H9 (cell line): ENCODE data around the gene SF3B3. TPM values are rescaled to one million over a fixed set of nuclear protein-coding genes. Genes with fewer than 3 reads are reported as not detected.

Experiments used
- DNase-seq: peaks from one replicate; pipeline ENCODE4 v3.0.0-alpha.2; 2017
- H2AFZ ChIP-seq: one replicate; pipeline ENCODE4 v1.6.1; 2013; ENCODE audit warnings: mild to moderate bottlenecking, low read length, control low read depth, moderate library complexity
- H2AK5ac ChIP-seq: 2 replicates; pipeline ENCODE4 v1.6.1; 2013; ENCODE audit warnings: low read length, control low read depth, mixed read lengths; ENCODE audit not compliant: insufficient read length
- H2BK120ac ChIP-seq: one replicate; pipeline ENCODE4 v1.6.1; 2013; ENCODE audit warnings: low read depth, mild to moderate bottlenecking, low read length, control low read depth, inconsistent platforms; ENCODE audit not compliant: poor library complexity, severe bottlenecking
- H2BK12ac ChIP-seq: 2 replicates; pipeline ENCODE4 v1.6.1; 2013; ENCODE audit warnings: low read length, control low read depth, mixed read lengths, low read depth; ENCODE audit not compliant: insufficient read length
- H2BK15ac ChIP-seq: 2 replicates; pipeline ENCODE4 v1.6.1; 2013; ENCODE audit warnings: low read depth, low read length, control low read depth
- H2BK20ac ChIP-seq: one replicate; pipeline ENCODE4 v1.6.1; 2013; ENCODE audit warnings: low read depth, mild to moderate bottlenecking, low read length, control low read depth, inconsistent platforms; ENCODE audit not compliant: poor library complexity, severe bottlenecking
- H2BK5ac ChIP-seq: 2 replicates; pipeline ENCODE4 v1.6.1; 2013; ENCODE audit warnings: low read length, control low read depth, mixed read lengths; ENCODE audit not compliant: insufficient read length
- H3K14ac ChIP-seq: 2 replicates; pipeline ENCODE4 v1.6.1; 2013; ENCODE audit warnings: low read length, control low read depth; ENCODE audit not compliant: insufficient read depth
- H3K18ac ChIP-seq: 2 replicates; pipeline ENCODE4 v1.6.1; 2013; ENCODE audit warnings: low read depth, mild to moderate bottlenecking, mixed read lengths, low read length, control low read depth; ENCODE audit not compliant: insufficient read length
- H3K23ac ChIP-seq: 2 replicates; pipeline ENCODE4 v1.6.1; 2013; ENCODE audit warnings: low read length, control low read depth, mixed read lengths, low read depth; ENCODE audit not compliant: insufficient read length
- H3K23me2 ChIP-seq: 2 replicates; pipeline ENCODE4 v1.6.1; 2013; ENCODE audit warnings: low read depth, mild to moderate bottlenecking, mixed read lengths, low read length, control low read depth; ENCODE audit not compliant: insufficient read length, poor library complexity, severe bottlenecking
- H3K27ac ChIP-seq: 2 replicates; pipeline ENCODE4 v1.5.1; 2013; ENCODE audit warnings: low read length, control low read depth, mixed read lengths, low read depth; ENCODE audit not compliant: insufficient read length
- H3K27me3 ChIP-seq: 2 replicates; pipeline ENCODE4 v1.6.1; 2013; ENCODE audit warnings: low read length, control low read depth, inconsistent platforms; ENCODE audit not compliant: insufficient read depth
- H3K4ac ChIP-seq: 2 replicates; pipeline ENCODE4 v1.6.1; 2013; ENCODE audit warnings: low read depth, mild to moderate bottlenecking, control low read depth, inconsistent platforms, low read length, moderate library complexity
- H3K4me1 ChIP-seq: 2 replicates; pipeline ENCODE4 v1.6.1; 2013; ENCODE audit warnings: low read length, control low read depth, inconsistent platforms; ENCODE audit not compliant: insufficient read depth
- H3K4me2 ChIP-seq: 2 replicates; pipeline ENCODE4 v1.6.1; 2013; ENCODE audit warnings: low read length, control low read depth, mixed read lengths; ENCODE audit not compliant: insufficient read length, insufficient read depth
- H3K56ac ChIP-seq: 2 replicates; pipeline ENCODE4 v1.6.1; 2013; ENCODE audit warnings: low read depth, mild to moderate bottlenecking, mixed read lengths, low read length, control low read depth; ENCODE audit not compliant: insufficient read length
- H3K79me1 ChIP-seq: 2 replicates; pipeline ENCODE4 v1.6.1; 2013; ENCODE audit warnings: low read depth, mild to moderate bottlenecking, moderate library complexity, low read length, control low read depth, inconsistent platforms; ENCODE audit not compliant: insufficient read depth, poor library complexity, severe bottlenecking
- H3K79me2 ChIP-seq: 2 replicates; pipeline ENCODE4 v1.6.1; 2013; ENCODE audit warnings: low read length, control low read depth, inconsistent platforms; ENCODE audit not compliant: insufficient read depth
- H3K9ac ChIP-seq: 2 replicates; pipeline ENCODE4 v1.6.1; 2013; ENCODE audit warnings: low read length, control low read depth, mixed read lengths; ENCODE audit not compliant: insufficient read length; ENCODE audit errors: extremely low read depth
- H3K9me3 ChIP-seq: one replicate; pipeline ENCODE4 v1.6.1; 2013; ENCODE audit warnings: low read depth, low read length, inconsistent platforms; ENCODE audit not compliant: control insufficient read depth
- H3T11ph ChIP-seq: one replicate; pipeline ENCODE4 v1.6.1; 2013; ENCODE audit warnings: mild to moderate bottlenecking, low read length, control low read depth, inconsistent platforms
- H4K20me1 ChIP-seq: one replicate; pipeline ENCODE4 v1.6.1; 2013; ENCODE audit not compliant: control insufficient read depth, insufficient read length, insufficient read depth
- H4K5ac ChIP-seq: 2 replicates; pipeline ENCODE4 v1.6.1; 2013; ENCODE audit warnings: low read depth, mild to moderate bottlenecking, mixed read lengths, low read length, control low read depth; ENCODE audit not compliant: insufficient read length
- H4K8ac ChIP-seq: replicated peaks from 2 replicates; pipeline ENCODE4 v1.6.1; 2013; ENCODE audit warnings: low read length, control low read depth, mixed read lengths, low read depth; ENCODE audit not compliant: insufficient read length
- H4K91ac ChIP-seq: 2 replicates; pipeline ENCODE4 v1.6.1; 2013; ENCODE audit warnings: low read depth, mild to moderate bottlenecking, moderate library complexity, mixed read lengths, low read length, control low read depth; ENCODE audit not compliant: insufficient read length
- H3K27ac Mint-ChIP-seq, 3 experiments: 2 replicates in 2 of 3; 3 replicates in 1 of 3; pipeline ENCODE4 v1.8.0; 2020 to 2021; ENCODE audit warnings: mixed read lengths in 3 of 3, mild to moderate bottlenecking in 1 of 3, moderate library complexity in 1 of 3
- H3K27me3 Mint-ChIP-seq: 2 replicates; pipeline ENCODE4 v1.8.0; 2021; ENCODE audit warnings: low read depth, mild to moderate bottlenecking, moderate library complexity, mixed read lengths
- H3K36me3 Mint-ChIP-seq, 3 experiments: 2 replicates in 2 of 3; 3 replicates in 1 of 3; pipeline ENCODE4 v1.8.0; 2020 to 2021; ENCODE audit warnings: low read depth in 3 of 3, mixed read lengths in 3 of 3; ENCODE audit not compliant: insufficient read depth in 1 of 3
- H3K4me1 Mint-ChIP-seq, 2 experiments: 2 replicates each; pipeline ENCODE4 v1.8.0; 2020; ENCODE audit warnings: mixed read lengths in 2 of 2
- H3K4me3 Mint-ChIP-seq, 2 experiments: 2 replicates in 1 of 2; 3 replicates in 1 of 2; pipeline ENCODE4 v1.8.0; 2020 to 2021; ENCODE audit warnings: mild to moderate bottlenecking in 2 of 2, mixed read lengths in 2 of 2, moderate library complexity in 1 of 2
- H3K9me3 Mint-ChIP-seq, 2 experiments: 2 replicates in 1 of 2; 3 replicates in 1 of 2; pipeline ENCODE4 v1.8.0; 2020; ENCODE audit warnings: mild to moderate bottlenecking in 2 of 2, mixed read lengths in 2 of 2, moderate library complexity in 1 of 2
- CTCF ChIP-seq: fragments of 200-600 bp; sonication (generic); conservative IDR thresholded peaks from 3 replicates; pipeline ENCODE4 v1.8.0; 2021; ENCODE audit warnings: antibody characterized with exemption, mild to moderate bottlenecking
- whole genome bisulfite sequencing: extraction: QIAGEN DNeasy Blood & Tissue Kit; methylation state at CpG from one replicate; pipeline ENCODE4 v1.1.7; 2013; ENCODE audit warnings: missing lambda C conversion rate, low lambda C conversion rate, mixed read lengths; ENCODE audit not compliant: insufficient read length; ENCODE audit errors: extremely low coverage; 5-methylcytosine and 5-hydroxymethylcytosine counted together
- total RNA-seq: library from RNA; stranded (reverse); gene quantifications from 2 replicates; pipeline ENCODE4 v1.2.1, GENCODE V29; 2021

SF3B3 gene
- total RNA-seq, 1 experiment from 2014 or later = 493 TPM

GRCh38 chr16:70575376-70575775 lies 51.8 kb downstream of the SF3B3 start:
- Histone ChIP-seq H3K4me1 (no peaks in the 10 kb centered on the region), H3K79me1 (no peaks in the 10 kb centered on the region), H2BK5ac (no peak overlapping the region), H3T11ph (no peak overlapping the region), H3K9ac (no peak overlapping the region), H2AK5ac (no peak overlapping the region), H3K4ac (no peak overlapping the region), H3K79me2 (no peaks in the 10 kb centered on the region), H3K9me3 (no peaks in the 10 kb centered on the region), H3K4me2 (no peak overlapping the region), H3K27ac (no peak overlapping the region), H2BK20ac (no peak overlapping the region), H3K23me2 (no peaks in the 10 kb centered on the region), H2AFZ (no peak overlapping the region), H4K5ac (no peak overlapping the region), H3K56ac (no peak overlapping the region), H4K20me1 (no peaks in the 10 kb centered on the region), H3K27me3 (no peaks in the 10 kb centered on the region), H3K23ac (no peak overlapping the region), H2BK12ac (no peak overlapping the region), H3K18ac (no peak overlapping the region), H2BK120ac (no peak overlapping the region), H4K91ac (no peak overlapping the region), H4K8ac (no peak overlapping the region), H3K14ac (no peak overlapping the region), H2BK15ac (no peak overlapping the region)
- no peak overlapping the region for H3K4me3 Mint-ChIP-seq
- no peaks in the 10 kb centered on the region for H3K9me3 Mint-ChIP-seq
- WGBS = no CpG with 5 or more reads among the region's 7 CpGs
- DNase-seq = no peak
- H3K36me3 Mint-ChIP-seq = peaks cover 29 to 51% (median 35%) of the 10 kb centered on the region in 3 experiments
- H3K27me3 Mint-ChIP-seq = no peaks in the 10 kb centered on the region
- peak overlapping the region; percentile 16 to 88 (median 45); a peak in 4 of 7 replicates for H3K27ac Mint-ChIP-seq
- peaks cover 15 to 16% of the 10 kb centered on the region in 2 experiments for H3K4me1 Mint-ChIP-seq
- TF ChIP-seq CTCF = no peak
